Measurements from ENCODE around the gene FAM120A. TPM values are rescaled to one million over a fixed set of nuclear protein-coding genes. Genes with fewer than 3 reads are reported as not detected.

FAM120A gene
- total RNA-seq, 4 donors from 2014 or later = 44.4 to 94.7 (median 72.3) TPM

DNA sequence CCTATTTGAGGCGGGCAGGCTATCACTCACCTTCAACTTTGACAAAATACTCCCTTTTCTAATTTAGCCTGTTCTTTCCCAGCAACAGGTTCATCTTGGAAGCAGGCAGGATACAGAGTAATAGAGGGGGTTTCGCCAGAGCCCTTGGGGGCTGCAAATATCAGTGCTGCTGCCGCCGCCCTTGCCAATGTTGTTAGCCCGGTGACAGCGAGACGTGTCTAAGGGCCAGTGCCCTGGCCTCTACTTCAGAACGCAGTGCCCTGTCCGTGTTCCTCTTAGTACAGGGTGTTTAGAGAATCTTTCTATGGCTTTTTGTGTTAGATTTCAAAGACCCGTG, 1.2 kb downstream of the FAM120A start:
- intact Hi-C loops (cut with DNase I; ENCODE audit: low total_unique reads) = loop anchor here (1.0 to 5.0 kb wide), 5 partner anchors 56 to 715 kb away; no protein-coding TSS in a partner anchor
- peak; percentile 16 to 32 for ATAC-seq
- no peaks in the 10 kb centered on the region for H3K9me3 ChIP-seq
- peak overlapping the region; percentile 84 to 97 (median 94) for H3K4me3 ChIP-seq
- peak overlapping the region; percentile 93 to 99 (median 96) for H3K27ac ChIP-seq
- in situ Hi-C loops (cut with MboI; ENCODE audit: low sequenced_read_pairs in 4 of 4) = loop anchor here (10.0 to 25.0 kb wide), 3 partner anchors 110 to 340 kb away; no protein-coding TSS in a partner anchor
- no peak for TF ChIP-seq POLR2A (IDR thresholded peaks at IDR 0.05)
- TF ChIP-seq, protein P1, sequence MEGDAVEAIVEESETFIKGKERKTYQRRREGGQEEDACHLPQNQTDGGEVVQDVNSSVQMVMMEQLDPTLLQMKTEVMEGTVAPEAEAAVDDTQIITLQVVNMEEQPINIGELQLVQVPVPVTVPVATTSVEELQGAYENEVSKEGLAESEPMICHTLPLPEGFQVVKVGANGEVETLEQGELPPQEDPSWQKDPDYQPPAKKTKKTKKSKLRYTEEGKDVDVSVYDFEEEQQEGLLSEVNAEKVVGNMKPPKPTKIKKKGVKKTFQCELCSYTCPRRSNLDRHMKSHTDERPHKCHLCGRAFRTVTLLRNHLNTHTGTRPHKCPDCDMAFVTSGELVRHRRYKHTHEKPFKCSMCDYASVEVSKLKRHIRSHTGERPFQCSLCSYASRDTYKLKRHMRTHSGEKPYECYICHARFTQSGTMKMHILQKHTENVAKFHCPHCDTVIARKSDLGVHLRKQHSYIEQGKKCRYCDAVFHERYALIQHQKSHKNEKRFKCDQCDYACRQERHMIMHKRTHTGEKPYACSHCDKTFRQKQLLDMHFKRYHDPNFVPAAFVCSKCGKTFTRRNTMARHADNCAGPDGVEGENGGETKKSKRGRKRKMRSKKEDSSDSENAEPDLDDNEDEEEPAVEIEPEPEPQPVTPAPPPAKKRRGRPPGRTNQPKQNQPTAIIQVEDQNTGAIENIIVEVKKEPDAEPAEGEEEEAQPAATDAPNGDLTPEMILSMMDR (IDR thresholded peaks at IDR 0.05 in 4 of 5, conservative IDR thresholded peaks at IDR 0.05 in 1 of 5) = no peak
- peaks cover 0 to 25% of the 10 kb centered on the region in 2 donors for H3K36me3 ChIP-seq
- H3K4me1 ChIP-seq = peaks cover 38 to 52% of the 10 kb centered on the region in 2 donors
- peak; percentile 7 to 38 for DNase-seq
- no peaks in the 10 kb centered on the region for H3K27me3 ChIP-seq

DNA sequence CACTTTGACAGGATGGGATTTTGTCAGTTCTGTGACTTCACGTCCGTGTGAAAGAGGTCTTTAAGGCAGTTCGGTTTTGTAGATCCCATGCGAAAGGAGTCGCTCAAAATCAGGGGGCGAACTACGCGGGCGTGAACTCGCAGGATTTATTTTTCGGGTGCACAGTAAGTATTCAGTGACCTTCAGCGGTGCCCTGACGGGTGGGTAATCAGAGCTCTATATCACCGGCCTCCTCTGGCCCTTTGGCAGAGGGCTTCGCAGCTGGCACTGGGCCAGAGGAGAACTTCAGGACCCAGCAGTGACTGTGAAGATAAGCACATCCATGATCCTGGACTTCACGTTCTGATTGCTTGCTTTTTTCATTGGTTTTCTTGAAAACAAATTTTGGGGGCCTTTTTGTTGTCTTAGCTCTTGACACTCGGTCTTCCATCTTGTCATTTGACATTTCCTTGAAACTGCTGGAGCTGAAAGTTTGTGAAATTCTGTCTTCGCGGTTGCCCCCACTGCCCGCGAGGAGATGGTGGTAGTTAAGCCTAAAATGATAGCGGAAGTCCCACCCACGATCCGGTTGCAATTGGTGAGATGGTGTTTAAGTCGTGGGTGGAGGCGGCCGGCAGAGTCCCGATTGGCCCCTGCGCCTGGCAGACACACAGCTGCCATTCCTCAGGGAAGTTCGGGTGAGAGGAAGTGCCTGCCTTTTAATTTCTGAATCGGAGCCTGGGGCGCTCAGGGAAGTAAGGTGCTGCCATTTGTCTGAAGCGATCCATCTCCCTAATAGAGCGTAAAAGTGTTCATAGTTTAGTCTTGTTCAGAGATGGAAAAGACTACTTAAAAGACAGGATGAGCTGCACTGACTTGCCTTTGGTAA, 1.8 kb downstream of the FAM120A start, which contains the start of gene FAM120AOS:
TSS of gene FAM120AOS (minus strand) at position 535 of the 868 bp plus-strand sequence. CDS start 872 bp downstream, outside the sequence.
- in situ Hi-C loops (cut with MboI; ENCODE audit: low sequenced_read_pairs in 4 of 4) (loop anchor here (10.0 to 25.0 kb wide), 3 partner anchors 109 to 341 kb away; no protein-coding TSS in a partner anchor), intact Hi-C loops (cut with DNase I; ENCODE audit: low total_unique reads) (loop anchor here (1.0 to 5.0 kb wide), 5 partner anchors 56 to 714 kb away; no protein-coding TSS in a partner anchor)
- peaks cover 44 to 58% of the 10 kb centered on the region in 2 donors for H3K4me1 ChIP-seq
- peak; percentile 79 to 84 for TF ChIP-seq POLR2A (IDR thresholded peaks at IDR 0.05)
- TF ChIP-seq, protein P1 (IDR thresholded peaks at IDR 0.05 in 4 of 5, conservative IDR thresholded peaks at IDR 0.05 in 1 of 5) = no peak
- H3K27me3 ChIP-seq = no peaks in the 10 kb centered on the region
- ATAC-seq (peak; percentile 75 to 81), DNase-seq (peak; percentile 92 to 95)
- peak within 1 kb of the TSS; percentile 93 to 99 (median 96) for H3K27ac ChIP-seq
- H3K9me3 ChIP-seq = no peaks in the 10 kb centered on the region
- peak within 1 kb of the TSS; percentile 84 to 97 (median 94) for H3K4me3 ChIP-seq
- H3K36me3 ChIP-seq = peaks cover 0 to 19% of the 10 kb centered on the region in 2 donors

DNA sequence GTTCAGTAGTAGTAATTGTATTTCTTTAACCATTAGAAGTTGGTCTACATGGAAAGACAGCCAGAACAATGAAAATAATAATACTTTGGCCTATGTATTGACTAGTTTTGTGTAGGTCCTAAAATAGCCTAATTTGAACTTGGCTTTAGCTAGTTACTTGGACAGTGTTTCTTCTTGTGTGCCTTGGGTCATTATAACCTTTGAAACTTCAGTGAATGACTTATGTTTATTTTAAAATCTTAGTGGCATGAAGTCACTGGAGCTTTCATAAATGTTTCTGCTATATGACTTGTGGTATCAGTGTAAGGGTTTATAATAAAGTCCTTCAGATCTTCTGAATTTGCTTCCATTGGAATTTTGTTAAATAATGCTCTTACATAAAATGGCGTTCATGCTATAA, 4.5 kb downstream of the FAM120A start:
- Histone ChIP-seq H3K36me3 (no peaks in the 10 kb centered on the region), H3K4me3 (no peak overlapping the region), H3K9me3 (no peaks in the 10 kb centered on the region), H3K27me3 (no peaks in the 10 kb centered on the region), H3K4me1 (peaks cover 61 to 70% of the 10 kb centered on the region in 2 donors), H3K27ac (peak overlapping the region in 3 of 4 donors; percentile 38 to 99 (median 96))
- intact Hi-C loops (cut with DNase I; ENCODE audit: low total_unique reads) = no loop called here
- in situ Hi-C loops (cut with MboI; ENCODE audit: low sequenced_read_pairs in 4 of 4) = loop anchor here (5.0 to 25.0 kb wide), 4 partner anchors 106 to 344 kb away; no protein-coding TSS in a partner anchor
- ATAC-seq (no peak), DNase-seq (no peak)
- TF ChIP-seq, protein P1 (IDR thresholded peaks at IDR 0.05 in 4 of 5, conservative IDR thresholded peaks at IDR 0.05 in 1 of 5) = no peak
- no peak for TF ChIP-seq POLR2A (IDR thresholded peaks at IDR 0.05)

DNA sequence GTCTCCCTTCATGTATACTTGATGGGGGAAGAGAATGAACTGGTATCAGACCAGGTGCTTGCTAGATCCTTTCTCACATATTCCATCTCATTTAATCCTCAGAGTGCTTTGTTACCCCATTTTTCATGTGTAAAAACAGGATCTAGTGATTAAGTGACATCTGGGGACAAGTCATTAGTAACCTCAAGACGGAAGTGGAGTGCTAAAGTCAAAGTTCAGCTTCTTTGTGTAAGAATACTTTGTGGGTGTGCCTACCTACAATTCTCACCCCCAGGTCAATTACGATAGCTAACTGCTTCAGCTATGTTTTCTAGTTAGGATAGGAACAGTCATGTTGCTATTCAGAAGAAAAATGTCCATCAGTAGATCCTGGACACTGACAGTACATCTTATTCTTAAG, 5.0 kb downstream of the FAM120A start:
- in situ Hi-C loops (cut with MboI; ENCODE audit: low sequenced_read_pairs in 4 of 4) = loop anchor here (5.0 to 25.0 kb wide), 4 partner anchors 106 to 344 kb away; no protein-coding TSS in a partner anchor

More for the DNA sequence above, 5.0 kb downstream of the FAM120A start:
- no peak for ATAC-seq
- intact Hi-C loops (cut with DNase I; ENCODE audit: low total_unique reads) = no loop called here
- peak overlapping the region in 3 of 4 donors; percentile 38 to 99 (median 96) for H3K27ac ChIP-seq
- no peaks in the 10 kb centered on the region for H3K9me3 ChIP-seq
- no peaks in the 10 kb centered on the region for H3K27me3 ChIP-seq
- TF ChIP-seq POLR2A (IDR thresholded peaks at IDR 0.05) = no peak
- TF ChIP-seq, protein P1 (IDR thresholded peaks at IDR 0.05 in 4 of 5, conservative IDR thresholded peaks at IDR 0.05 in 1 of 5) = no peak
- no peak overlapping the region for H3K4me3 ChIP-seq
- H3K4me1 ChIP-seq = peaks cover 61 to 74% of the 10 kb centered on the region in 2 donors
- H3K36me3 ChIP-seq = no peaks in the 10 kb centered on the region
- no peak for DNase-seq
